HepG2 (cell line): Measurements from ENCODE around the gene SLC22A23. TPM values are rescaled to one million over a fixed set of nuclear protein-coding genes. Genes with fewer than 3 reads are reported as not detected.

Experiments
- ATAC-seq: fragments of 200-7000 bp; cut with Tn5 transposase; 3 replicates; pipeline ENCODE4 v1.9.1; 2020; ENCODE audit warnings: mild to moderate bottlenecking, moderate library complexity
- BruUV-seq: library from RNA; stranded (reverse); fragments of 400-500 nt; replicated peaks from 2 replicates; lab custom pipeline; 2021; lab: Mats Ljungman, UMichigan
- CTCF ChIA-PET: fragments of 300-600 bp; formaldehyde crosslinking; extraction: SDS; loops from one replicate; lab custom pipeline; 2021; ENCODE audit warnings: low total read pairs, inconsistent platforms, low intra/inter-chr PET ratio; lab: Yijun Ruan, JAX
- POLR2A ChIA-PET: fragments of 350-600 bp; sonication (Branson Sonifier 250); formaldehyde crosslinking; loops from one replicate; lab custom pipeline; 2020; ENCODE audit warnings: antibody characterized with exemption, inconsistent platforms; lab: Yijun Ruan, JAX
- DNase-seq: peaks from one replicate; pipeline ENCODE4 v3.0.0-alpha.2; 2015; ENCODE audit warnings: low spot score
- FAIRE-seq: peaks from 3 replicates; lab custom pipeline; 2011; peaks lifted over from hg19 to GRCh38; lab: Jason Lieb, UNC
- H2AFZ ChIP-seq: one replicate; pipeline ENCODE4 v1.6.1; 2011; ENCODE audit warnings: low read length, inconsistent platforms
- H3K27ac ChIP-seq: fragments of 300-600 bp; 3 replicates; pipeline ENCODE4 v1.8.0; 2011; ENCODE audit warnings: mixed run types, mild to moderate bottlenecking, mixed read lengths, low read length, inconsistent platforms; ENCODE audit not compliant: insufficient read depth; ENCODE audit errors: extremely low read length
- H3K27me3 ChIP-seq, 2 experiments: fragments of 200-600 bp in 1 of 2; 2 replicates in 1 of 2; 3 replicates in 1 of 2; pipeline versions ENCODE4 v1.6.0 to v1.8.0; 2011; ENCODE audit warnings: low read length in 2 of 2, mild to moderate bottlenecking in 2 of 2, moderate library complexity in 2 of 2, inconsistent platforms in 1 of 2; ENCODE audit not compliant: insufficient read depth in 2 of 2, control insufficient read depth in 1 of 2
- H3K36me3 ChIP-seq, 2 experiments: fragments of 200-600 bp in 1 of 2; replicated peaks in 1 of 2; 2 replicates in 1 of 2; 3 replicates in 1 of 2; pipeline versions ENCODE4 v1.5.1 to v1.8.0; 2011; ENCODE audit warnings: low read length in 2 of 2, inconsistent platforms in 1 of 2; ENCODE audit not compliant: insufficient read depth in 2 of 2, control insufficient read depth in 1 of 2
- H3K4me1 ChIP-seq: 2 replicates; pipeline ENCODE4 v1.5.1; 2012; ENCODE audit warnings: low read length, inconsistent platforms; ENCODE audit not compliant: insufficient read depth
- H3K4me2 ChIP-seq: 2 replicates; pipeline ENCODE4 v1.6.0; 2011; ENCODE audit warnings: low read depth, low read length, inconsistent platforms
- H3K4me3 ChIP-seq, 3 experiments: fragments of 200-600 bp in 1 of 3; sonication (generic), shearing (Covaris generic) in 1 of 3; replicated peaks in 1 of 3; 2 replicates each; pipeline ENCODE4 v1.5.1; 2011 to 2016; ENCODE audit warnings: low read length in 3 of 3, inconsistent platforms in 2 of 3, low read depth in 2 of 3, mild to moderate bottlenecking in 2 of 3, control low read depth in 1 of 3, mixed read lengths in 1 of 3; ENCODE audit not compliant: insufficient read depth in 1 of 3
- H3K79me2 ChIP-seq: one replicate; pipeline ENCODE4 v1.6.1; 2011; ENCODE audit warnings: low read length, inconsistent platforms; ENCODE audit not compliant: insufficient read depth
- H3K9ac ChIP-seq: 2 replicates; pipeline ENCODE4 v1.6.0; 2011; ENCODE audit warnings: mild to moderate bottlenecking, low read depth, low read length, inconsistent platforms; ENCODE audit not compliant: insufficient read depth
- H3K9me3 ChIP-seq: 2 replicates; pipeline ENCODE4 v1.5.1; 2012; ENCODE audit warnings: mild to moderate bottlenecking, low read length
- H4K20me1 ChIP-seq: 2 replicates; pipeline ENCODE4 v1.6.0; 2011; ENCODE audit warnings: inconsistent platforms, mild to moderate bottlenecking, low read length, moderate library complexity; ENCODE audit not compliant: insufficient read depth
- EED ChIP-seq: sonication (generic); formaldehyde crosslinking; IDR thresholded peaks from 2 replicates; pipeline ENCODE4 v1.5.0; 2020; ENCODE audit warnings: mild to moderate bottlenecking, missing genetic modification reagents
- SALL2 ChIP-seq: sonication (generic); formaldehyde crosslinking; IDR thresholded peaks from 2 replicates; pipeline ENCODE4 v1.8.1; 2023; ENCODE audit warnings: mild to moderate bottlenecking, missing genetic modification reagents, inconsistent platforms
- ZBTB3 ChIP-seq: sonication (generic); formaldehyde crosslinking; IDR thresholded peaks from 2 replicates; pipeline ENCODE4 v1.4.0; 2020; ENCODE audit warnings: low read depth, mild to moderate bottlenecking, moderate library complexity, missing genetic modification reagents, borderline replicate concordance
- ZFP36 ChIP-seq: fragments of 150-350 bp; IDR thresholded peaks from 2 replicates; pipeline ENCODE4 v1.6.1; 2018; ENCODE audit warnings: borderline replicate concordance, low read length, low read depth; ENCODE audit not compliant: partially characterized antibody
- ZMYM4 ChIP-seq: sonication (generic); formaldehyde crosslinking; IDR thresholded peaks from 2 replicates; pipeline ENCODE4 v1.8.1; 2023; ENCODE audit warnings: mild to moderate bottlenecking, missing genetic modification reagents
- WGBS: methylation state at CpG from one replicate; pipeline ENCODE4 v1.1.6; 2017; ENCODE audit warnings: low lambda C conversion rate; 5-methylcytosine and 5-hydroxymethylcytosine counted together
- in situ Hi-C: cut with HindIII; loops from 2 replicates; pipeline ENCODE4 v1.10.0; 2017; ENCODE audit warnings: low pct_unique_long_range_greater_than_20kb; ENCODE audit not compliant: extremely low pct_ligation_motif_present
- intact Hi-C: fragments of 100-400 bp; cut with micrococcal nuclease; formaldehyde crosslinking; loops from one replicate; pipeline ENCODE4 v1.10.0; 2022; ENCODE audit not compliant: unreplicated experiment
- polyA plus RNA-seq, 8 experiments: library from polyadenylated mRNA; depleted of rRNA in 3 of 8; stranded (reverse) in 7 of 8; unstranded in 1 of 8; fragments of >200 nt; fragmentation: Illumina TruSeq in 4 of 8; extraction: Trizol in 4 of 8; gene quantifications; 2 replicates each; pipeline versions ENCODE4 v1.2.1 to v1.2.3, GENCODE V29; 2011 to 2016; ENCODE audit warnings: low read depth in 4 of 8, missing spikeins in 1 of 8, mixed read lengths in 1 of 8; ENCODE audit not compliant: insufficient read depth in 1 of 8
- total RNA-seq, 5 experiments: library from RNA; depleted of rRNA; stranded (reverse); fragments of >200 nt; fragmentation: Illumina TruSeq; extraction: Trizol; gene quantifications; 2 replicates each; pipeline ENCODE4 v1.2.3, GENCODE V29; 2016; ENCODE audit warnings: low read depth in 1 of 5
- TF ChIP-seq, protein P1 (sequence below): sonication (generic); formaldehyde crosslinking; IDR thresholded peaks from 2 replicates; pipeline ENCODE4 v1.8.0; 2022; ENCODE audit warnings: missing genetic modification reagents, mild to moderate bottlenecking, borderline replicate concordance
- TF ChIP-seq, protein P2 (sequence below): sonication (generic); formaldehyde crosslinking; IDR thresholded peaks from 2 replicates; pipeline ENCODE4 v1.5.1; 2020; ENCODE audit warnings: missing genetic modification reagents, mild to moderate bottlenecking, borderline replicate concordance
- TF ChIP-seq, protein P3 (sequence below): sonication (generic); formaldehyde crosslinking; IDR thresholded peaks from 2 replicates; pipeline ENCODE4 v1.5.0; 2020; ENCODE audit warnings: missing genetic modification reagents

Gene SLC22A23
- total and polyA plus RNA-seq, 2 of the 13 experiments (the other 11 are each of a cell fraction or from before 2014, with no cell fraction given), result 11.8 to 17.5 TPM

DNA sequence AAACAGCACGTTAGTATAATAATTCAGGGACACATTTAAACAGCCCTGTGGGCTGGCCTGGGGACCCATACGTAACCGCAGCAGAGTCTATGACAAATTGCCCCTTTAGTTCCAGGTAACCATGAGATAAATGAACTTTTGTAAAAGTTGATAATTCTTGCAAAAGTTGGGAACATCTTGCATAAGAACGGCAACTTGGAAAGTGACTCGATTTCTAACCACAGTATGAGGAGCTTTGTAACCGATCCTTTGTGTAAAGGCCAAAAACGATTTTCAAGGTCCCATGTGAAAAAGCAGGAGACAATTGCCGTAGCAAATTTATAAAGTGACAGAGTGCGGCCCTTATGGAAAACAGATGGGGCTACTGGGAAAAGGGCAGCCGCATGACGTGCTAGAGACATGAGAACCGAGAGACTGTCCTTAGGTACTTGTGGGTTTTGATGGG is 116.5 kb downstream of the SLC22A23 start:
- no peaks in the 10 kb centered on the region for H3K9me3 ChIP-seq
- FAIRE-seq (no peak), DNase-seq (no peak), ATAC-seq (no peak)
- H3K27me3 ChIP-seq, result no peaks in the 10 kb centered on the region
- peaks cover 15% of the 10 kb centered on the region for H3K79me2 ChIP-seq
- H3K4me2 ChIP-seq, result no peak overlapping the region
- WGBS, result 91% methylated on average over 12 of the region's 12 CpGs
- in situ Hi-C loops (no loop called here), intact Hi-C loops (no loop called here)
- no peak overlapping the region for H3K27ac ChIP-seq
- H3K36me3 ChIP-seq, result peaks cover 1 to 19% of the 10 kb centered on the region in 2 experiments; a peak in 2 of 5 replicates
- POLR2A ChIA-PET, result interaction anchor here (1.8 kb wide), 1 partner anchor 40 kb away, joined by 5 read pairs; no protein-coding TSS in a partner anchor
- no peak overlapping the region for H3K9ac ChIP-seq
- no peak overlapping the region for H3K4me3 ChIP-seq
- no peaks in the 10 kb centered on the region for H4K20me1 ChIP-seq
- peak; percentile 5; the same call in 1 of the 2 replicates for TF ChIP-seq ZMYM4 (CRISPR knock-in tag)
- TF ChIP-seq, protein P1, sequence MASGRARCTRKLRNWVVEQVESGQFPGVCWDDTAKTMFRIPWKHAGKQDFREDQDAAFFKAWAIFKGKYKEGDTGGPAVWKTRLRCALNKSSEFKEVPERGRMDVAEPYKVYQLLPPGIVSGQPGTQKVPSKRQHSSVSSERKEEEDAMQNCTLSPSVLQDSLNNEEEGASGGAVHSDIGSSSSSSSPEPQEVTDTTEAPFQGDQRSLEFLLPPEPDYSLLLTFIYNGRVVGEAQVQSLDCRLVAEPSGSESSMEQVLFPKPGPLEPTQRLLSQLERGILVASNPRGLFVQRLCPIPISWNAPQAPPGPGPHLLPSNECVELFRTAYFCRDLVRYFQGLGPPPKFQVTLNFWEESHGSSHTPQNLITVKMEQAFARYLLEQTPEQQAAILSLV (CRISPR knock-in tag), result no peak
- CTCF ChIA-PET, result no interaction called here
- BruUV-seq, result no TSS peak
- peaks cover 75% of the 10 kb centered on the region for H3K4me1 ChIP-seq
- no peak overlapping the region for H2AFZ ChIP-seq

DNA sequence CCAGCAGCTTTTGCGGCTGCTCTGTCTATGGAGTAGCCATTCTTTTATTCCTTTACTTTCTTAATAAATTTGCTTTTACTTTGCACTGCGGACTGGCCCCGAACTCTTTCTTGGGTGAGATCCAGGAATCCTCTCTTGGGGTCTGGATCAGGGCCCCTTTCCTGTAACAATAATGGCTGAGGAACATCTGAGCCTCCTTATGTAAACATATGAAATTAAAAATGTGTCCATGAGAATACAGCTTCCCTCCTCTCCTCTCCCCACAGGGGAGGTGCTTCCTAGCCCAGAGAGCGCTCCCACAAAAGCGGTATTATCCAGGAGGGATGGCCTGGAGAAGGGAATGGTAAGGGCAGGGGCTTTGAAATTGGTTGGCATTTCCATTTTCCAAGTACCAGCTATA is 117.0 kb downstream of the SLC22A23 start:
- Histone ChIP-seq H3K79me2 (peaks cover 15% of the 10 kb centered on the region), H3K9ac (no peak overlapping the region), H2AFZ (no peak overlapping the region), H3K36me3 (peaks cover 1 to 19% of the 10 kb centered on the region in 2 experiments; a peak in 2 of 5 replicates), H3K4me3 (no peak overlapping the region), H3K4me1 (peaks cover 73% of the 10 kb centered on the region), H3K27ac (no peak overlapping the region), H3K9me3 (no peaks in the 10 kb centered on the region), H4K20me1 (no peaks in the 10 kb centered on the region), H3K4me2 (no peak overlapping the region), H3K27me3 (no peaks in the 10 kb centered on the region)
- no TSS peak for BruUV-seq
- WGBS, result 99% methylated on average over 5 of the region's 5 CpGs
- DNase-seq, result no peak
- ChIA-PET POLR2A (interaction anchor here (1.8 kb wide), 1 partner anchor 41 kb away, joined by 5 read pairs; no protein-coding TSS in a partner anchor), CTCF (no interaction called here)
- FAIRE-seq, result no peak
- in situ Hi-C loops (no loop called here), intact Hi-C loops (no loop called here)
- ATAC-seq, result no peak
- no peak for TF ChIP-seq EED (CRISPR knock-in tag)
- no peak for TF ChIP-seq SALL2 (CRISPR knock-in tag)
- TF ChIP-seq, protein P2, sequence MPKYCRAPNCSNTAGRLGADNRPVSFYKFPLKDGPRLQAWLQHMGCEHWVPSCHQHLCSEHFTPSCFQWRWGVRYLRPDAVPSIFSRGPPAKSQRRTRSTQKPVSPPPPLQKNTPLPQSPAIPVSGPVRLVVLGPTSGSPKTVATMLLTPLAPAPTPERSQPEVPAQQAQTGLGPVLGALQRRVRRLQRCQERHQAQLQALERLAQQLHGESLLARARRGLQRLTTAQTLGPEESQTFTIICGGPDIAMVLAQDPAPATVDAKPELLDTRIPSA (CRISPR knock-in tag), result no peak
- TF ChIP-seq ZFP36, result no peak
- TF ChIP-seq, protein P3, sequence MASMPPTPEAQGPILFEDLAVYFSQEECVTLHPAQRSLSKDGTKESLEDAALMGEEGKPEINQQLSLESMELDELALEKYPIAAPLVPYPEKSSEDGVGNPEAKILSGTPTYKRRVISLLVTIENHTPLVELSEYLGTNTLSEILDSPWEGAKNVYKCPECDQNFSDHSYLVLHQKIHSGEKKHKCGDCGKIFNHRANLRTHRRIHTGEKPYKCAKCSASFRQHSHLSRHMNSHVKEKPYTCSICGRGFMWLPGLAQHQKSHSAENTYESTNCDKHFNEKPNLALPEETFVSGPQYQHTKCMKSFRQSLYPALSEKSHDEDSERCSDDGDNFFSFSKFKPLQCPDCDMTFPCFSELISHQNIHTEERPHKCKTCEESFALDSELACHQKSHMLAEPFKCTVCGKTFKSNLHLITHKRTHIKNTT, result no peak
- no peak for TF ChIP-seq ZBTB3 (CRISPR knock-in tag)
